ENCODE data around the gene TAOK3.

- TF ChIP-seq, protein P1, sequence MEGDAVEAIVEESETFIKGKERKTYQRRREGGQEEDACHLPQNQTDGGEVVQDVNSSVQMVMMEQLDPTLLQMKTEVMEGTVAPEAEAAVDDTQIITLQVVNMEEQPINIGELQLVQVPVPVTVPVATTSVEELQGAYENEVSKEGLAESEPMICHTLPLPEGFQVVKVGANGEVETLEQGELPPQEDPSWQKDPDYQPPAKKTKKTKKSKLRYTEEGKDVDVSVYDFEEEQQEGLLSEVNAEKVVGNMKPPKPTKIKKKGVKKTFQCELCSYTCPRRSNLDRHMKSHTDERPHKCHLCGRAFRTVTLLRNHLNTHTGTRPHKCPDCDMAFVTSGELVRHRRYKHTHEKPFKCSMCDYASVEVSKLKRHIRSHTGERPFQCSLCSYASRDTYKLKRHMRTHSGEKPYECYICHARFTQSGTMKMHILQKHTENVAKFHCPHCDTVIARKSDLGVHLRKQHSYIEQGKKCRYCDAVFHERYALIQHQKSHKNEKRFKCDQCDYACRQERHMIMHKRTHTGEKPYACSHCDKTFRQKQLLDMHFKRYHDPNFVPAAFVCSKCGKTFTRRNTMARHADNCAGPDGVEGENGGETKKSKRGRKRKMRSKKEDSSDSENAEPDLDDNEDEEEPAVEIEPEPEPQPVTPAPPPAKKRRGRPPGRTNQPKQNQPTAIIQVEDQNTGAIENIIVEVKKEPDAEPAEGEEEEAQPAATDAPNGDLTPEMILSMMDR (IDR thresholded peaks at IDR 0.05; ENCODE audit: low read length) = no peak
- TF ChIP-seq EZH2 (IDR thresholded peaks at IDR 0.05; ENCODE audit: borderline replicate concordance, low read length) = no peak
These were observed 27.9 kb downstream of the TAOK3 start for GRCh38 chr12:118344829-118345228.

All from OCI-LY1 (cell line).